Mesothelial cell of epicardium (in vitro differentiated cells): ENCODE data around the gene UPK3BL1. TPM values are rescaled to one million over a fixed set of nuclear protein-coding genes. Genes with fewer than 3 reads are reported as not detected.
"Not testable (repeated sequence)": the region's sequence is repeated elsewhere in the genome, so short reads cannot be mapped to it uniquely, and the experiment has no call there.

ENCODE experiments used
- DNase-seq, 2 experiments: peaks; one replicate each; pipeline ENCODE4 v3.0.0; 2021; ENCODE audit warnings: low spot score in 2 of 2; ENCODE audit not compliant: unreplicated experiment in 2 of 2
- H3K27ac Mint-ChIP-seq: 2 replicates; pipeline ENCODE4 v1.8.0; 2021; ENCODE audit warnings: mixed read lengths
- H3K27me3 Mint-ChIP-seq: 2 replicates; pipeline ENCODE4 v1.8.0; 2021; ENCODE audit warnings: low read depth, mixed read lengths
- H3K36me3 Mint-ChIP-seq: 2 replicates; pipeline ENCODE4 v1.8.0; 2021; ENCODE audit warnings: mixed read lengths
- H3K4me1 Mint-ChIP-seq: 2 replicates; pipeline ENCODE4 v1.8.0; 2021; ENCODE audit warnings: mixed read lengths
- H3K4me3 Mint-ChIP-seq: 2 replicates; pipeline ENCODE4 v1.8.0; 2021; ENCODE audit warnings: mild to moderate bottlenecking, moderate library complexity, mixed read lengths
- H3K9me3 Mint-ChIP-seq: 2 replicates; pipeline ENCODE4 v1.8.0; 2021; ENCODE audit warnings: mixed read lengths
- total RNA-seq: library from RNA; stranded (reverse); gene quantifications from 3 replicates; pipeline ENCODE4 v1.2.1, GENCODE V29; 2021

The UPK3BL1 gene
- total RNA-seq, 1 donor from 2014 or later, result 26.8 TPM

DNA sequence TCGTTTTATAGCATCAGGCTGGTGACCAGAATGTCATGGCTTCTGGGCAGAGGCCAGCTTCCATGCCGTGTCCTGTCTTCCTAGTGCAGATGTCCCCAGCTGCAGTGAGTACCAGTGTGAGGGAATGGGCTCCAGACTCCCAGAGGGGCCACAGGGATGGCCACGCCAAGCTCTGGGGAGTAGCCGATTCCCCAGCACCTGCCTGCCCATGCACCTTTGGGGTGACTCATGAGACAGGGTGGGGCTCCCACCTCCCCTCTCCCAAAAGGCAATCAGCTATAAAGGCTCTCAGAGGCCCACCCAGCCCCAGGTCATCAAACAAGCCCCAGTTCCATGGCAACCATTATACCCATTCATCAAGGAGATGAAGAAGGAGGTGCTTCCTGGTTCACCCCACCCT, 7.3 kb upstream of the UPK3BL1 start, which contains the start of gene SPDYE2B:
Gene SPDYE2B, plus strand, starts transcription at position 396 of the 400 bp plus-strand sequence. CDS start 2,030 bp downstream, outside the sequence.
- H3K36me3 Mint-ChIP-seq, DNase-seq, H3K4me1 Mint-ChIP-seq, H3K4me3 Mint-ChIP-seq, H3K27ac Mint-ChIP-seq, H3K27me3 Mint-ChIP-seq, H3K9me3 Mint-ChIP-seq: not testable (repeated sequence)

GRCh38 chr7:102647813-102648212, 5.2 kb upstream of the UPK3BL1 start:
- not testable (repeated sequence) for H3K36me3 Mint-ChIP-seq, H3K27ac Mint-ChIP-seq, H3K9me3 Mint-ChIP-seq, H3K27me3 Mint-ChIP-seq, DNase-seq, H3K4me1 Mint-ChIP-seq, H3K4me3 Mint-ChIP-seq

GRCh38 chr7:102643404-102643803, 813 bp upstream of the UPK3BL1 start:
- not testable (repeated sequence) for DNase-seq, H3K9me3 Mint-ChIP-seq, H3K36me3 Mint-ChIP-seq, H3K4me1 Mint-ChIP-seq, H3K4me3 Mint-ChIP-seq, H3K27ac Mint-ChIP-seq, H3K27me3 Mint-ChIP-seq

DNA sequence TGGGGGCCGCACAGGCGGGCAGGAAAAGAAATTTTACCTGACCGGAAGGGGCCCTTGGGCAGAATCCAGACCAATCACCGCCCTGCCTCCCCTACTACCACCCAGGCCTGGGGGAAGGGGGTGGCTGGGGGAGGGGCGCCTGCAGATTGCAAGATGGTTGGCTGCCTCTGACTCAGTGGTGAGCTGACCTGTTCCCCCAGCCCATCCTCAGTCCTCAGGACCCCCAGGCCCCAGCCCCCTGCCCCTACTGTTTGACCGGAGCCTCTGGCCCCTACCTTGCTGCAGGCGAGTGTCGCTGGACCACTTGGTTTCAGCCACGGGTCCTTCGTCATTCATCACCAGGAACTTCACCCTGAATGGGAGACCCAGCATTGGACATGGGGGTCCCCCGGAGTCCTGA, 3.7 kb downstream of the UPK3BL1 start:
- not testable (repeated sequence) for H3K36me3 Mint-ChIP-seq, H3K27me3 Mint-ChIP-seq, DNase-seq, H3K4me3 Mint-ChIP-seq, H3K27ac Mint-ChIP-seq, H3K4me1 Mint-ChIP-seq, H3K9me3 Mint-ChIP-seq

DNA sequence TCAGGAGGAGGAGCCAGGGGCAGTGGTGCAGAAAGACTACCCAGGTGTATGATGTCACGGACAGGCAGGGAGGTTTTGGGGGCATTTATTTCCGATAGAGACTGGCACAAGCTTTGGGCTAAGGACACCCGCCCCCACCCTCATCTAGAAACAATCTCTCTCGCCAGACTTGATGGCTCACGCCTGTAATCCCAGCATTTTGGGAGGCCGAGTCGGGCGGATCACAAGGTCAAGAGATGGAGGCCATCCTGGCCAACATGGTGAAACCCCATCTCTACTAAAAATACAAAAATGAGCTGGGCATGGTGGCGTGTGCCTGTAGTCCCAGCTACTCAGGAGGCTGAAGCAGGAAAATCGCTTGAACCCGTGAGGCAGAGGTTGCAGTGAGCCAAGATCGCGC, 5.6 kb downstream of the UPK3BL1 start:
- H3K9me3 Mint-ChIP-seq, H3K27ac Mint-ChIP-seq, H3K4me3 Mint-ChIP-seq, H3K27me3 Mint-ChIP-seq, H3K4me1 Mint-ChIP-seq, H3K36me3 Mint-ChIP-seq, DNase-seq: not testable (repeated sequence)

DNA sequence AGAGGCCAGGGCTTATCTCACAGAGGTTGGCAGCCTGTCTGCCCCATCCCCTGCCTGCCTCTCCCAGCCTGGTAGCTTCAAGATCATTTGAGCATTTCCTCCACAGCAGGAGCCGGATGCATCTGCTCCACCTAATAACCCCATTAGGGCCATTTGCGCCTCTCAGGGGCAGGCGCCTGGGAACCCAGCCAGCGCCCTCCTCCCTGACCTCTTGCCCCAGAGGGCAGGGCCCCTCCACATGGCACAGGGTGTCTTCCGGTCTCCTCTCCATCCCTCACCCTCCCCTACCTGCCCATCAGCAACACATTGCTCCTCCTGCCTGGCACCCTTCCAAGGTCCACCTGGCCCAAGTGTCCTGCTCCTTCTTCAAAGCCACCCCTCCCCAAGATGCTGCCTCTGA, 7.2 kb downstream of the UPK3BL1 start:
- H3K4me1 Mint-ChIP-seq, H3K36me3 Mint-ChIP-seq, H3K9me3 Mint-ChIP-seq, H3K27me3 Mint-ChIP-seq, H3K27ac Mint-ChIP-seq, H3K4me3 Mint-ChIP-seq, DNase-seq: not testable (repeated sequence)

GRCh38 chr7:102634299-102634698, 8.3 kb downstream of the UPK3BL1 start:
- H3K27ac Mint-ChIP-seq, H3K27me3 Mint-ChIP-seq, DNase-seq, H3K9me3 Mint-ChIP-seq, H3K4me3 Mint-ChIP-seq, H3K4me1 Mint-ChIP-seq, H3K36me3 Mint-ChIP-seq: not testable (repeated sequence)

GRCh38 chr7:102630622-102631021, 12.0 kb downstream of the UPK3BL1 start:
- not testable (repeated sequence) for DNase-seq, H3K27me3 Mint-ChIP-seq, H3K4me1 Mint-ChIP-seq, H3K36me3 Mint-ChIP-seq, H3K9me3 Mint-ChIP-seq, H3K27ac Mint-ChIP-seq, H3K4me3 Mint-ChIP-seq

- DNase-seq, H3K4me1 Mint-ChIP-seq, H3K4me3 Mint-ChIP-seq, H3K27ac Mint-ChIP-seq, H3K9me3 Mint-ChIP-seq, H3K36me3 Mint-ChIP-seq, H3K27me3 Mint-ChIP-seq: not testable (repeated sequence)
Measured at GRCh38 chr7:102627271-102627904, 15.2 kb downstream of the UPK3BL1 start.

DNA sequence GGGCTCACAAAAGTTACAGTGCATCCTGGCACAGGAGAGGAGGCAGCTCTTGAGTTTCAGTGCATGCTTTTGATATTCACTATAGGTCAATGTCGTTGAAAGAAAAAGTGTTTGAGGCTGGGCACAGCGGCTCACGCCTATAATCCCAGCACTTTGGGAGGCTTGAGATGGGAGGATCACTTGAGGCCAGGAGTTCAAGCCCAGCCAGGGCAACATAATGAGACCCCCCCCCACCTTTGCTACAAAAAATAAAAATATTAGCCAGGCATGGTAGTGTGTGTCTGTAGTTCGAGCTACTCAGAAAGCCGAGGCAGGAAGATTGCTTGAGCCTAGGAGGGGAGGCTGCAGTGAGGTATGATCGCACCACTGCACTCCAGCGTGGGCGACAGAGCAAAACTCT, 24.5 kb downstream of the UPK3BL1 start:
- not testable (repeated sequence) for H3K9me3 Mint-ChIP-seq, H3K27me3 Mint-ChIP-seq, H3K36me3 Mint-ChIP-seq, H3K4me3 Mint-ChIP-seq, H3K4me1 Mint-ChIP-seq, H3K27ac Mint-ChIP-seq, DNase-seq

GRCh38 chr7:102616507-102617125, 26.0 kb downstream of the UPK3BL1 start, which contains the start of gene RASA4:
RASA4 (minus strand) TSS chr7:102616756; CDS start chr7:102616689, 67 bp downstream.
- not testable (repeated sequence) for H3K27ac Mint-ChIP-seq, H3K9me3 Mint-ChIP-seq, H3K27me3 Mint-ChIP-seq, H3K4me3 Mint-ChIP-seq, H3K36me3 Mint-ChIP-seq, H3K4me1 Mint-ChIP-seq
- peak in 1 of 2 experiments; percentile 22 for DNase-seq

DNA sequence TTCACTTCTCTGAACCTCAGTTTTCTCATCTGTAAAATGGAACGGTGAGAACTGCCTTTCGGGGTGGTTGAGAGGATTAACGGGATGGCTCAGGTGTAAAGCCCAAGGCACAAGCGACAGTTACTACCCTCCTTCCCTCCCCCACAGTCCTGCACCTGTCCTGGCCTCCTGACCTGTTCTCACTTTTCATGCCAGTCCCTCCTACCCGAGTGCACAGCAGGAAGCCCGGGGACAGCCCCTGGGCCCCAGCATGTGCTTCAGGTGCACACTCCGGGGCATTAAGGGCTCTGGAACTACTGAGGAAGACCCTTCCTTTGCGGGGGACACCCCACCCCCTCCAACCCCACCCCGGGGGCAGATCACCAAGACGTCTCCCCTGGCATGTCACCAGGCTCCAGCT, 26.7 kb downstream of the UPK3BL1 start:
- H3K4me1 Mint-ChIP-seq, H3K9me3 Mint-ChIP-seq, H3K36me3 Mint-ChIP-seq, DNase-seq, H3K27me3 Mint-ChIP-seq, H3K4me3 Mint-ChIP-seq, H3K27ac Mint-ChIP-seq: not testable (repeated sequence)

- H3K9me3 Mint-ChIP-seq, H3K4me1 Mint-ChIP-seq, H3K27me3 Mint-ChIP-seq, H3K36me3 Mint-ChIP-seq, H3K27ac Mint-ChIP-seq, DNase-seq, H3K4me3 Mint-ChIP-seq: not testable (repeated sequence)
Measured at GRCh38 chr7:102614873-102615272, 27.7 kb downstream of the UPK3BL1 start.

DNA sequence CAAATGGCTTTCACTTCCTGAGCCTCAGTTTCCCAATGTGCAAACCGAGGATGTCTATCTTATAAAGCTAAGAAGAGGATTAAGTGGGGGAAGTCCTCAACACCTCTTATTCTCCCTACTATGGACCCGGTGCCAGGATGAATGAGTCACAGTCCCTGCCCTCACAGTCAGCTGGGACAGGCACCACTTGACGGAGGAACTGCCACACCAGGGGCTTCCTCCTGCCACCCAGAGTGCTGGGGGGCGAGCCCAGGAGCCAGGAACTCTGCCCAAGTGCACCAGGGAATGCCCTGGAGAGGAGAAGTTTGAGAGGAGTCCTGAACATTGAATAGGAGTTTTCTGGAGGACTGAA, 28.3 kb downstream of the UPK3BL1 start:
- not testable (repeated sequence) for H3K4me3 Mint-ChIP-seq, H3K36me3 Mint-ChIP-seq, H3K27ac Mint-ChIP-seq, DNase-seq, H3K4me1 Mint-ChIP-seq, H3K27me3 Mint-ChIP-seq, H3K9me3 Mint-ChIP-seq
